ENCODE data around the gene PPM1L.

The PPM1L gene

GRCh38 chr3:160765211-160765610 lies 9.2 kb downstream of the PPM1L start:
- DNase-seq, result no peak

DNA sequence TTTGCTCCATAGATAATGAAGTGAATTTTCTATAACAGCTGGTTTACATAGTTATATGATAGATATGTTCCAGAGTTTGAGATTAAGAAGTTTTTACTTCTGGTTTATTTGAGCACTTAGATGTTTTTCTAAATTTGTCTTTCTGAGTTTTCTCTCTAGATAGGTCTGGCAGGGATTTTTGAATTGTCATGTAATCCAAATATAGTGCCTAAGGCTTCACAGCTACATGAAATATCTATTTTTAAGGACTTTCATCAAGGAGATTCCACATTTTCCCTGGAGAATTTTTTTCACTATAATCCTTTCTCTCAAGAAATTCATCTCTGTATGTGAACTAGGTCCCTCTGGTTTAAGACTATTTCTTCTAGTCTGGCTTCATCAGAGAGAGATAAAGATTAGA lies 12.0 kb downstream of the PPM1L start:
- DNase-seq, result no peak

DNA sequence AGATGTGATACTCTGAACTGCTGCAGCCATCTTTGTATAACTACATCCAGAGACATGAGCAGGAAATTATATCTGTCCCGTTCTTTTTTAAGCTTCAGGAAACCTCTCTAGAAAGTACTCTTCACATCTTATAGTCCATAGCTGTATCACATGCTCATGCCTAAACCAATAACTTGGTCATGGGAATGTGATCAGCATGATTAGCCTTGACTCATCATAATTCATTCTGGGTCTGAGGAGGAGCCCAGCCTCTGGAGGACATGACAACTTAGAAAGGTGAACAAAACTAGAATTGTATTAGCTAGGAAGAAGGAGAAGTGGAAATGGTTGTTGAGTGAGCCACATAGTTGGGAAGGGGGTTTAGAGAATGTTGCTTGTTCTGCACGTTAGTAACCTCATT lies 12.9 kb downstream of the PPM1L start:
- DNase-seq, result no peak

DNA sequence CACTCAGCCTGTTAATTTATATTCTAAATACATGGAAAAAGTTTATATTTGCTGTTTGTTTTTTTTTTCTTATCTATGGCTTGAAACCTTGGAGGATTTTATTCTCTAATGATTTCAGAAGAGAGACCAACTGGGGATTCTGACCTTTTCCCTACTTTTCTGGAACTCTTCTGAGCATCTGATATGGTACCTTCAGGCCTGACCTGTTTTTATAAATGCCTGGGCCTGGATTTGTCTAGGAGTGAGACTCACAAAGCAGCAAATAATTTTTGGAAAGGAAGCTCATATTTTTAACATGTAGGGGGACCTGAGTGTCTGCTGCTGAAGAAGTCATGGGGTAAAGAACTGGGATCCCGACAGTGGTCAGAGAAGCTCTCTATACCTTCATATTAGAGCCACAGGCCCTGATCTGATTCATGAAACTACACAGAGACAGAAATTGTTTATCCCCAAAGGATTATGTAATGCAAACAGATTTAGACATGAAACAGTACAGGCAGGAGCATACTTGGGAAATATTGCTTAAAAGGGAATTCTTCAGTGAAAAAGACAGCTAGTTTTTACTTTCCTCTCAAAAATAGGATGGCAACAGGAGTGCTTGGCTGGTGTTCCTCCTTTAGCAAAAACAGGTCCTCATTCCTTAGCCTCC lies 15.9 kb downstream of the PPM1L start:
- DNase-seq, result no peak

GRCh38 chr3:160773722-160774121 lies 17.7 kb downstream of the PPM1L start:
- DNase-seq, result no peak

GRCh38 chr3:160774172-160774571 lies 18.1 kb downstream of the PPM1L start:
- DNase-seq, result no peak

DNA sequence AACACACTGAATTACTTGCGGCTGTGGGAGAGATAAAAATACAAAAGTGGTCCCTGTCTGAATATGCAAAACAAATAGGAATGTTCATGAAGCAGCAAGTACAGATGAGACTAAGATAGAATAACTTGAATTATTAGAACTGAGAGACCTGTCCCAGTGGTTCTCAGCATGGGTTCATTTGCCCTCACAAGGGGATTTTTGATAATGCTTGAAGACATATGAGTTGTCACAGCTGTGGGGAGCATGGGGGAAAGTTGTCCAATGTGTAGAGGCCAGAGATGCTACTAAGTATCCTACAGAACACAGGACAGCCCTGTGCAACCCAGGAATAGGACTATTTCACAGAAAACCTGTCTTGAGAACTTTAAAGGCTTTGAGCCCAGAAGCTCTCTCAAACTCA lies 22.4 kb downstream of the PPM1L start:
- DNase-seq, result no peak

GRCh38 chr3:160779040-160779439 lies 23.0 kb downstream of the PPM1L start:
- no peak for DNase-seq

DNA sequence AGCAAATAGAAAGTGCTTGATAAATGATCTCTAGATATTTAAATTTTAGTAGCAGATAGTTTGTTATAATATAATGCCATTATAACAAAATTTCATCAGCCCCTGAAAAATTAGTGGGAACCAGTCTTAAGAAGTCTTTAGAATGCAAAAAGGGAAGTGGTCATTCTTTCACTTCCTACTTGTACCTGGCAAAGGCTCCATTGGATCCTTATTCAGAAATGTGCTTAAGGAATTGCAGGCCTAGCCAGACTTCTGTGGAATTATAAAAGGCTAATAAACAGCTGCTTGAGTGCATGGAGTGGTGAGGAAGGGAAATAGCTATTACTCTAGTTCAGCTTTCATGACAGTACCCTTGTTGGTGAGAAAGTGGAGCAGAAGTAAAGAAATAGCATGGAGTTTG lies 24.2 kb downstream of the PPM1L start:
- DNase-seq, result no peak

DNA sequence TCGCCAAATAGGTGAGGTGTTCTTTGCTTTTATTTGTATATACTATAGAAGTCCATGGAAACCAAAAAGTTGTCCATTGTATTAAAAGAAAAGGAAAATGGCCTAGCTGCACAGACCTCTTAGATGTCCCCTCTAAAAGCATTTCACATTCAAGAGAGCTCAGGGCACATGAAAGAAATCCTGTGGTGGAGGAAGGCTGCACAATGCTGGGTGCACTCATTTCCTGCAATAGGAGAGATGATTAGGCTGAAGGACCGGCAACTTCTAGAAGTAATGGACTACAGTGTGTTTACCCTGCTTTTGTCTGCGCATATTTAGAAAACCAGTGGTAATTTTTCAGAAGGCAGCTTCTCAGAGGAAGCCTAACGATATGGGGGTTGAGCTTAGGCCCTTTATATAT lies 25.4 kb downstream of the PPM1L start:
- DNase-seq, result no peak

- no peak for DNase-seq
Observed at GRCh38 chr3:160781863-160782262, 25.8 kb downstream of the PPM1L start.

GRCh38 chr3:160784853-160785252 lies 28.8 kb downstream of the PPM1L start:
- no peak for DNase-seq

DNA sequence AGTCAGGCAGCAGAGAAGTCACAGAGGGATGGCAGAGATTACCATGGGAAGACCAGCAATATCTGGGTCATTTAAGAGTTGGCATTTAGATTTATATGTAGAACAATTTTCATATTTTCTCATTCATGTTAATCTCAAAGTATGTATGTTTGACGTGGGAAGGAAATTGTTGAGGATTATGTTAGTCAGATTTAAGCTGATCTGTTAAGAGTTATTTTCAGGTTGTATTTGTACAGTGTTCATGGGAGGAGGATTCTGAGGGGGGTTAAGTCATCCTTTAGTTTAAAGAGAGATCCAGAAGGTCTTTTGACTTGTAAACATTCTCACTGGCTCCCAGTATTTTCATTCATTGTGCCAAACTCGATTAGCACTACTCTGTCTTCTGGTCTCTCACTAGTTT lies 34.7 kb downstream of the PPM1L start:
- no peak for DNase-seq

DNA sequence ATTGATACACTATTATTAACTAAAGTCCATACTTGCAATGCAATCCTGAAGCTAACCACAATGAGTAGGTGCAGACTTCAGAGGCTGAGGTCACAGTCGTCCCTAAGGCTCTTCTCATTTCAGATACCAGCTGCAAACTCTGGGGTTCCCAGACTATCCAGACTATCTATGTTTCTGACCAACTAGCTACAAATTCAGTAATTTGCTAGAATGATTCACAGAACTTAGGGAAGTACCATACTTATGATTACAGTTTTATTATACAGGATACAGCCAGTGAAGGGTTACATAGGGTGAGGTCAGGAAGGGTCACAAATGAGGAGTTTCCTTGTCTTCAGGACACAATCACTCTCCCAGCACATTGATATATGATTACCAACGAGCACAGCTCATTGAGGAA lies 36.5 kb downstream of the PPM1L start:
- no peak for DNase-seq

DNA sequence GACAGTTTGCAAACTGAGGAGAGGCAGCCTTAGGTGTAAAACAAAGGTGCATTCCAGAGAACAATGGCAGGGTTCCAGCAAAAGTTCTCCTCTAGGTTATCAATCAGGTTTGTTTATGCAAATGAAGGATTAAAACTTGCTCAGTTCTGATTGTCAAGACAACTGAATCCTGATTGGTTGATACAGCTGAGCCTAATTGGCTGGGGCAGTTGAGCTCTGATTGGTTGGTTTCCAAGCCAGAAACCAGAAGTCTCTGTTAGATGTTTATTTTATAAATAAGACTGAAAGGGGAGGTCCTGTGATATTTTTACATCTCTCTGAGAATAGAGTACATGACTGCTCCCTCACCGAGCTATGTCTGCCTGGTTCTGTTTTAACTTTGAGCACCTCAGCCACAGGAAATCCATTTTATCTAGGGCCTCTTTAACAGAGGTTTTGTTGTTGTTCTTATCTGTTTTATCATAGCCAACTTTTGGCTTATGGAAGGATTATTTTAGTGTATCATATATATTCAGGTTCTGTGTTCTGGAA lies 37.8 kb downstream of the PPM1L start:
- no peak for DNase-seq

DNA sequence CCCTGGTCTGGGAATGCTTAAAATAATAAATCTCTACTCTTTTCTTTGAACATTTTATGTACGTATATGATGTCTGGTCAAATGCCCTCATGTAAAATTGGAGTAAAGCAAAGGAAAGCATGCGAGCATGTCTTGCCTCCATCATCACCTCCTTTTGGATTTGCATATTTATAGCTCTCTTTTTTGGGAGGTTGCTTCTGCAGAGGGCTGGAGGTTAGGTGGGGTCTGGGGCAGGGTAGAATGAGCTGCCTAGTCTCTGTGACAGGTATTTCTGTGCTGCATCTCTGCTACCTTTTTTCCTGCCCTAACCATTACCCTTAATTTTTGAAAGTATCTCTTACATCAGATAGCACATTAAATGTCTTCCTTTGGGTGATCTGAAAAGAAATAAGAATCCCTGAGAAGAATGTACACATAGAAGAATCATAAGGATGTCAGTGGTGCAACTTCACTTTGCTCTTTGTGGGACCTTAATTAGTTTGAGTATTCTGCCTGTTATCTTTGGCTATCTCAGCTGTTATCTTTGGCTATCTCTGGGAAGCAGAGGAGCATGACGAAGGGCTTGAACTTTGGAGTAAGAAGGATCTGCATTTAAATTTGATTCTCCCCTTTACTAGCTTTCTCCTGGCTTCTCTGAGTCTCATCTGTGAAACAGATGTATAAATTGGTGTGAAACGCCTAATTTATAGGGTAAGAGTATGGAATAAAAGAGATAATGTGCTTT lies 40.2 kb downstream of the PPM1L start:
- no peak for DNase-seq

GRCh38 chr3:160796813-160797164 lies 40.8 kb downstream of the PPM1L start:
- no peak for DNase-seq

DNA sequence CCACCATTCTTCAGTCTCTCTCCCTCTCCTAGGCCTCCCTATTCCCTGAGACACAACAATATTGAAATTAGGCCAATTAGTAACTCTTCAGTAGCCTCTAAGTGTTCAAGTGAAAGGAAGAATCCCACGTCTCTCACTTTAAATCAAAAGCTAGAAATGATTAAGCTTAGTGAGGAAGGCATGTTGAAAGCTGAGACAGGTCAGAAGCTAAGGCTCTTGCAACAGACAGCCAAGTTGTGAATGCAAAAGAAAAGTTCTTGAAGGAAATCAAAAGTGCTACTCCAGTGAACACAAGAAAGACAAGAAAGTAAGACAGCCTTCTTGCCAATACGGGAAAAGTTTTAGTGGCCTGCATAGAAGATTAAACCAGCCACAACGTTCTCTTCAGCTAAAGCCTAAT lies 41.3 kb downstream of the PPM1L start:
- no peak for DNase-seq

DNA sequence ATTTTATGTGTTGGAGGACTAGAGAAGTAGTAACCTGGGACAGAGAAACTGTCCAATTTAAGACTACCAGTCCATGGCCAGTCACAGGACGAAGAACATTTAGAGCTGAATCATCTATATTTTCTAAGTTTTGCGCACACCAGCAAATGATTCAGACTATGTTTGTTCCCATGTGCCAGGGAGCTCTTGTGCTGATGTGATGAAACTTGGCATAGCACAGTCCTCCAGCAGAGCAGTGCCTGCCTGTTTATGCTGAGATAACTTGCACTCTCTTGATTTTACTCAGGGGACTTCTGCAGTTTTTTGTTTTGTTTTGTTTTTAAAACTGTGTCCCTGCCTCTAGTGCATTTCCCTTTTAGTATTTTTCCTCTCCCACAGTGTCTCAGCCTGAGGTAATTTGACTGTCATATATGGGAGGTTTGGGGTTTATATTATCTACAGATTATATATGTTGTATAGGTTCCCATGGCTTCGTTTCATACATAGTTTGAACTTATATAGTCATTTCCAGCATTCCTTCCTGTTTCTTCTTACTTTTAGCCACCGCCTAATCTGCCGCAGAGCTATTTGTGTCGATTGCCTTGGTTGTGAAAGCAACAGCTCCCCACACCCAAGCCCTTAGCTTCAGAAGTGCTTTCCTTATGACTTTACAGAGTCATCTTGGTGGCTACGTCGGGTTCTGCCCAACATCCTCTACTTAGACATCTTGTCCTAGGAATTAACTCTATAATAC lies 45.5 kb downstream of the PPM1L start:
- peak; percentile 43 to 60 for DNase-seq

GRCh38 chr3:160804762-160805161 lies 48.7 kb downstream of the PPM1L start:
- DNase-seq, result no peak

- no peak for DNase-seq
Observed at GRCh38 chr3:160806094-160806493, 50.1 kb downstream of the PPM1L start.

DNA sequence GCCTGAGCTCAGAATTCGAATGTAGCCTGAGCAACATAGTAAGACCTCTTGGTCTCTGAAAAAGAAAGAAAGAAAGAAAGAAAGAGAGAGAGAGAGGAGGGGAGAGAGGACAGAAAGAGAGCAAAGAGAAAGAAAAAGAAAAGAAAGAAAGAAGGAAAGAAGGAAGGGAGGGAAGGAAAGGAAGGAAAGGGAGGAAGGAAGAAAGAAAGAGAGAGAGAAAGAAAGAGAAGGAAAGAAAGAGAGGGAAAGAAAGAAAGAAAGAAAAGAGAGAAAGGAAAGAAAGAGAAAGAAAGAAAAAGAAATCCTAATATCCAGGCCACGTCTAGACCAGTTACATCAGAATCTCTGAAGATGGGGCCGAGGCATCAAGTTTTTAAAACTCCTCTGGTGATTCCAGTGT lies 50.7 kb downstream of the PPM1L start:
- DNase-seq, result no peak

- DNase-seq, result no peak
Observed at GRCh38 chr3:160808838-160809237, 52.8 kb downstream of the PPM1L start.

GRCh38 chr3:160809453-160809852 lies 53.4 kb downstream of the PPM1L start:
- no peak for DNase-seq

Measured in CD4-positive, alpha-beta T cell treated with Interferon alpha-2 for 1 hour (primary cell).